HEK293 (cell line): Measurements from ENCODE around the gene SPRED2.
A peak's percentile ranks its signal among the peaks of the same experiment; 100 is the strongest.

Source experiments
- CTCF ChIA-PET: fragments of 350-600 bp; formaldehyde crosslinking; extraction: SDS; loops from one replicate; lab custom pipeline; 2021; ENCODE audit warnings: antibody characterized with exemption; lab: Yijun Ruan, JAX
- POLR2A ChIA-PET: fragments of 300-600 bp; formaldehyde crosslinking; extraction: SDS; loops from one replicate; lab custom pipeline; 2020; ENCODE audit warnings: antibody characterized with exemption, inconsistent platforms; lab: Yijun Ruan, JAX
- H3K27ac ChIP-seq: fragments of 200-500 bp; sonication (Bioruptor generic); 2 replicates; pipeline ENCODE4 v1.5.1; 2014; ENCODE audit warnings: low read depth, low read length, control low read depth, inconsistent platforms; ENCODE audit errors: extremely low read depth
- H3K36me3 ChIP-seq, 2 experiments: fragments of 200-500 bp in 1 of 2; sonication (Bioruptor generic) in 1 of 2; 1 replicate in 1 of 2; 2 replicates in 1 of 2; pipeline ENCODE4 v1.5.1; 2014 to 2017; ENCODE audit warnings: inconsistent platforms in 2 of 2, low read length in 2 of 2; ENCODE audit not compliant: control insufficient read depth in 2 of 2, insufficient read depth in 1 of 2
- H3K4me1 ChIP-seq: fragments of 200-500 bp; sonication (Bioruptor generic); 2 replicates; pipeline ENCODE4 v1.5.1; 2014; ENCODE audit warnings: mild to moderate bottlenecking, low read length, inconsistent platforms; ENCODE audit not compliant: control insufficient read depth, insufficient read depth
- H3K4me3 ChIP-seq: 2 replicates; pipeline ENCODE4 v1.5.1; 2011; ENCODE audit warnings: low read depth, mild to moderate bottlenecking, control low read depth, low read length, moderate library complexity
- H3K9me3 ChIP-seq: fragments of 200-500 bp; sonication (Bioruptor generic); 2 replicates; pipeline ENCODE4 v1.5.1; 2014; ENCODE audit warnings: low read depth, low read length, inconsistent platforms; ENCODE audit not compliant: control insufficient read depth, insufficient read depth
- GLIS1 ChIP-seq: fragments of 450-650 bp; formaldehyde crosslinking; IDR thresholded peaks from 2 replicates; pipeline ENCODE4 v1.5.1; 2016; ENCODE audit warnings: missing biosample characterization, missing genetic modification characterization
- GLIS2 ChIP-seq: fragments of 450-650 bp; formaldehyde crosslinking; IDR thresholded peaks from 2 replicates; pipeline ENCODE4 v1.5.1; 2016; ENCODE audit warnings: missing biosample characterization, missing genetic modification characterization
- KLF16 ChIP-seq: fragments of 450-650 bp; formaldehyde crosslinking; IDR thresholded peaks from 2 replicates; pipeline ENCODE4 v1.5.1; 2017; ENCODE audit warnings: missing biosample characterization, missing genetic modification characterization
- KLF8 ChIP-seq: fragments of 450-650 bp; formaldehyde crosslinking; IDR thresholded peaks from 2 replicates; pipeline ENCODE4 v1.5.1; 2016; ENCODE audit warnings: missing biosample characterization, missing genetic modification characterization
- MYNN ChIP-seq: fragments of 450-650 bp; formaldehyde crosslinking; IDR thresholded peaks from 2 replicates; pipeline ENCODE4 v1.5.1; 2016; ENCODE audit warnings: missing biosample characterization, missing genetic modification characterization, borderline replicate concordance
- YY1 ChIP-seq: fragments of 450-650 bp; formaldehyde crosslinking; IDR thresholded peaks from 2 replicates; pipeline ENCODE4 v1.5.1; 2018; ENCODE audit warnings: missing biosample characterization, missing genetic modification characterization
- ZFP69B ChIP-seq: fragments of 450-650 bp; formaldehyde crosslinking; IDR thresholded peaks from 2 replicates; pipeline ENCODE4 v1.5.1; 2016; ENCODE audit warnings: missing biosample characterization, missing genetic modification characterization
- ZIC2 ChIP-seq: fragments of 450-650 bp; formaldehyde crosslinking; IDR thresholded peaks from 2 replicates; pipeline ENCODE4 v1.5.1; 2016; ENCODE audit warnings: missing biosample characterization, missing genetic modification characterization
- ZNF112 ChIP-seq: fragments of 450-650 bp; formaldehyde crosslinking; IDR thresholded peaks from 2 replicates; pipeline ENCODE4 v1.5.0; 2017; ENCODE audit warnings: missing biosample characterization, missing genetic modification characterization
- ZNF133 ChIP-seq: fragments of 450-650 bp; formaldehyde crosslinking; IDR thresholded peaks from 2 replicates; pipeline ENCODE4 v1.5.1; 2016; ENCODE audit warnings: missing biosample characterization, missing genetic modification characterization
- ZNF274 ChIP-seq, 2 experiments: fragments of 200-500 bp in 1 of 2; fragments of 450-650 bp in 1 of 2; sonication (Bioruptor generic) in 1 of 2; formaldehyde crosslinking in 1 of 2; IDR thresholded peaks; 2 replicates each; pipeline versions ENCODE4 v1.5.1 to v1.6.1; 2014 to 2016; ENCODE audit warnings: borderline replicate concordance in 1 of 2, inconsistent platforms in 1 of 2, low read length in 1 of 2, missing biosample characterization in 1 of 2, missing genetic modification characterization in 1 of 2
- ZNF335 ChIP-seq: fragments of 450-650 bp; formaldehyde crosslinking; conservative IDR thresholded peaks from 2 replicates; pipeline ENCODE4 v1.5.1; 2016; ENCODE audit warnings: missing biosample characterization, missing genetic modification characterization
- ZNF404 ChIP-seq: fragments of 450-650 bp; formaldehyde crosslinking; IDR thresholded peaks from 2 replicates; pipeline ENCODE4 v1.5.1; 2017; ENCODE audit warnings: missing biosample characterization, missing genetic modification characterization
- ZNF48 ChIP-seq: fragments of 450-650 bp; formaldehyde crosslinking; IDR thresholded peaks from 2 replicates; pipeline ENCODE4 v1.5.1; 2016; ENCODE audit warnings: missing biosample characterization, missing genetic modification characterization
- ZNF529 ChIP-seq: fragments of 450-650 bp; formaldehyde crosslinking; IDR thresholded peaks from 2 replicates; pipeline ENCODE4 v1.5.1; 2017; ENCODE audit warnings: missing genetic modification characterization, missing biosample characterization; ENCODE audit not compliant: insufficient replicate concordance
- ZNF600 ChIP-seq: fragments of 450-650 bp; formaldehyde crosslinking; IDR thresholded peaks from 2 replicates; pipeline ENCODE4 v1.5.1; 2016; ENCODE audit warnings: missing biosample characterization, missing genetic modification characterization
- ZSCAN16 ChIP-seq: fragments of 450-650 bp; formaldehyde crosslinking; IDR thresholded peaks from 2 replicates; pipeline ENCODE4 v1.5.1; 2016; ENCODE audit warnings: missing biosample characterization, missing genetic modification characterization
- ZSCAN23 ChIP-seq: fragments of 450-650 bp; formaldehyde crosslinking; IDR thresholded peaks from 2 replicates; pipeline ENCODE4 v1.5.1; 2016; ENCODE audit warnings: missing biosample characterization, missing genetic modification characterization
- ZXDB ChIP-seq: fragments of 450-650 bp; formaldehyde crosslinking; IDR thresholded peaks from 2 replicates; pipeline ENCODE4 v1.5.1; 2016; ENCODE audit warnings: missing biosample characterization, missing genetic modification characterization
- TF ChIP-seq, protein P1 (sequence below): fragments of 450-650 bp; formaldehyde crosslinking; IDR thresholded peaks from 2 replicates; pipeline ENCODE4 v1.5.1; 2016; ENCODE audit warnings: missing biosample characterization, missing genetic modification characterization
- TF ChIP-seq, protein P2 (sequence below): fragments of 450-650 bp; formaldehyde crosslinking; IDR thresholded peaks from 2 replicates; pipeline ENCODE4 v1.5.1; 2016; ENCODE audit warnings: missing biosample characterization, missing genetic modification characterization
- TF ChIP-seq, protein P3 (sequence below): fragments of 450-650 bp; formaldehyde crosslinking; conservative IDR thresholded peaks from 2 replicates; pipeline ENCODE4 v1.5.1; 2016; ENCODE audit warnings: low read depth, missing biosample characterization, missing genetic modification characterization
- TF ChIP-seq, protein P4 (sequence below): fragments of 450-650 bp; formaldehyde crosslinking; optimal IDR thresholded peaks from 2 replicates; pipeline ENCODE3; 2016; ENCODE audit warnings: missing biosample characterization, mild to moderate bottlenecking, missing genetic modification characterization

SPRED2 gene

DNA sequence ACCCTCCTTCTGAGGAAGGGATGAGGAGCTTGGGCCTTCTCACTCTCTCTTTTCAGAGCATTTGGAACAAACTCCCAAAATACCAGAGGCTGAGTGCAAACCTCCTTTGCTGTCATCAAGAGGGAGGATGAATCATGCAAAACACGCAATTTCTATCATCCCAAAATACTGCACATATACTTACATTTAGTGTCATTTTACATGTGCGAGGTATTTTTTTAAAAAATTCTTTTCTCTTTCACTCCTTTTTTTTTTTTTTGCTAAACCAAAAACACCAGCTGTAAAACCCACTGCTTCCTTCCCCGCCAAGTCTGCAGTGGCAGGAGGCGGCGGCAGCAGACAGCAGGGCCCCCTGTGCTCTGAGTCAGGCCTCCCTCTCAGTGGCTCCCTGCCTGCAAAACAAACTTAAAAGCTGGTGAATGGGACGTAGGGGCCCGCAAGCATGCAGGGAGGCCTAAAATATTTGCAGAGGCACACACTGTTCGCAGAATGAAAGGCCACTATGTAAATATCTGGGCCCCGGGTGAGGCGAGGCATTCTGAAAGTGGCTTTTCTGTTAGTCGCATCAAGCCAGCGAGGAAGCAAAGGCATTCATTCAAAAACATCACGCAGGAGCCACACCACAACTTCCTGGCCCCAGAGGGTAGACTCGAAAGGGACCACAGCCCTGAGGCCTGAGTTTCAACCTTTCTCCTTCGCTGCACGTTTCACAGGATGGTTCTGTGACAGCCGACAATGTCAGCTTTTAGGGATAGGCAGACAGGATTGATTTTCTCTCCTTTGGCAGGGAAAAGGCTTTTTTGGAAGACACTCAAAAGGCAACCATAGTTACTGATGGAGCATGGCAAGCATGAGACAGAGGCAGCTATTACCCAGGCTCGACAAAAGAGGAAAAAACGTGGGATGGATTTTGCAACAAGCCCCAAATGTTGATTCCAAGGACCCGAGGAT is 131.4 kb downstream of the SPRED2 start:
- Histone ChIP-seq H3K4me3 (no peak overlapping the region), H3K9me3 (no peaks in the 10 kb centered on the region), H3K4me1 (peaks cover 12% of the 10 kb centered on the region), H3K27ac (peak overlapping the region; percentile 35; the same call in 1 of the 2 replicates), H3K36me3 (no peaks in the 10 kb centered on the region; a peak in 1 of 3 replicates)
- POLR2A ChIA-PET: no interaction called here
- TF ChIP-seq ZSCAN23 (tag by site-specific recombination): no peak
- no peak for TF ChIP-seq ZNF133
- no peak for TF ChIP-seq KLF8 (tag by site-specific recombination)
- peak; percentile 83 for TF ChIP-seq GLIS1 (tag by site-specific recombination)
- TF ChIP-seq YY1 (tag by site-specific recombination): no peak
- TF ChIP-seq ZNF600: 0 out of 2 replicates have a peak, but pooled peaks have one; percentile 13
- no peak for TF ChIP-seq ZNF404 (tag by site-specific recombination)
- no peak for TF ChIP-seq KLF16 (tag by site-specific recombination)
- no peak for TF ChIP-seq MYNN (tag by site-specific recombination)
- no peak for TF ChIP-seq ZNF48 (tag by site-specific recombination)
- no peak for TF ChIP-seq ZFP69B (tag by site-specific recombination)
- TF ChIP-seq, protein P1, sequence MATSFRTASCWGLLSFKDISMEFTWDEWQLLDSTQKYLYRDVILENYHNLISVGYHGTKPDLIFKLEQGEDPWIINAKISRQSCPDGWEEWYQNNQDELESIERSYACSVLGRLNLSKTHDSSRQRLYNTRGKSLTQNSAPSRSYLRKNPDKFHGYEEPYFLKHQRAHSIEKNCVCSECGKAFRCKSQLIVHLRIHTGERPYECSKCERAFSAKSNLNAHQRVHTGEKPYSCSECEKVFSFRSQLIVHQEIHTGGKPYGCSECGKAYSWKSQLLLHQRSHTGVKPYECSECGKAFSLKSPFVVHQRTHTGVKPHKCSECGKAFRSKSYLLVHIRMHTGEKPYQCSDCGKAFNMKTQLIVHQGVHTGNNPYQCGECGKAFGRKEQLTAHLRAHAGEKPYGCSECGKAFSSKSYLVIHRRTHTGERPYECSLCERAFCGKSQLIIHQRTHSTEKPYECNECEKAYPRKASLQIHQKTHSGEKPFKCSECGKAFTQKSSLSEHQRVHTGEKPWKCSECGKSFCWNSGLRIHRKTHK (tag by site-specific recombination): no peak
- TF ChIP-seq ZXDB (tag by site-specific recombination): no peak
- no peak for TF ChIP-seq ZNF529
- TF ChIP-seq ZNF335: 0 out of 2 replicates have a peak, but pooled peaks have one; percentile 23
- no peak for TF ChIP-seq ZNF112 (tag by site-specific recombination)
- TF ChIP-seq ZIC2 (tag by site-specific recombination): peak; percentile 93
- no peak for TF ChIP-seq GLIS2
- no peak for TF ChIP-seq ZSCAN16 (tag by site-specific recombination)
- TF ChIP-seq, protein P2, sequence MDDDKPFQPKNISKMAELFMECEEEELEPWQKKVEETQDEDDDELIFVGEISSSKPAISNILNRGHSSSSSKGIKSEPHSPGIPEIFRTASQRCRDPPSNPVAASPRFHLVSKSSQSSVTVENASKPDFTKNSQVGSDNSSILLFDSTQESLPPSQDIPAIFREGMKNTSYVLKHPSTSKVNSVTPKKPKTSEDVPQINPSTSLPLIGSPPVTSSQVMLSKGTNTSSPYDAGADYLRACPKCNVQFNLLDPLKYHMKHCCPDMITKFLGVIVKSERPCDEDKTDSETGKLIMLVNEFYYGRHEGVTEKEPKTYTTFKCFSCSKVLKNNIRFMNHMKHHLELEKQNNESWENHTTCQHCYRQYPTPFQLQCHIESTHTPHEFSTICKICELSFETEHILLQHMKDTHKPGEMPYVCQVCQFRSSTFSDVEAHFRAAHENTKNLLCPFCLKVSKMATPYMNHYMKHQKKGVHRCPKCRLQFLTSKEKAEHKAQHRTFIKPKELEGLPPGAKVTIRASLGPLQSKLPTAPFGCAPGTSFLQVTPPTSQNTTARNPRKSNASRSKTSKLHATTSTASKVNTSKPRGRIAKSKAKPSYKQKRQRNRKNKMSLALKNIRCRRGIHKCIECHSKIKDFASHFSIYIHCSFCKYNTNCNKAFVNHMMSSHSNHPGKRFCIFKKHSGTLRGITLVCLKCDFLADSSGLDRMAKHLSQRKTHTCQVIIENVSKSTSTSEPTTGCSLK (tag by site-specific recombination): no peak
- TF ChIP-seq, protein P3, sequence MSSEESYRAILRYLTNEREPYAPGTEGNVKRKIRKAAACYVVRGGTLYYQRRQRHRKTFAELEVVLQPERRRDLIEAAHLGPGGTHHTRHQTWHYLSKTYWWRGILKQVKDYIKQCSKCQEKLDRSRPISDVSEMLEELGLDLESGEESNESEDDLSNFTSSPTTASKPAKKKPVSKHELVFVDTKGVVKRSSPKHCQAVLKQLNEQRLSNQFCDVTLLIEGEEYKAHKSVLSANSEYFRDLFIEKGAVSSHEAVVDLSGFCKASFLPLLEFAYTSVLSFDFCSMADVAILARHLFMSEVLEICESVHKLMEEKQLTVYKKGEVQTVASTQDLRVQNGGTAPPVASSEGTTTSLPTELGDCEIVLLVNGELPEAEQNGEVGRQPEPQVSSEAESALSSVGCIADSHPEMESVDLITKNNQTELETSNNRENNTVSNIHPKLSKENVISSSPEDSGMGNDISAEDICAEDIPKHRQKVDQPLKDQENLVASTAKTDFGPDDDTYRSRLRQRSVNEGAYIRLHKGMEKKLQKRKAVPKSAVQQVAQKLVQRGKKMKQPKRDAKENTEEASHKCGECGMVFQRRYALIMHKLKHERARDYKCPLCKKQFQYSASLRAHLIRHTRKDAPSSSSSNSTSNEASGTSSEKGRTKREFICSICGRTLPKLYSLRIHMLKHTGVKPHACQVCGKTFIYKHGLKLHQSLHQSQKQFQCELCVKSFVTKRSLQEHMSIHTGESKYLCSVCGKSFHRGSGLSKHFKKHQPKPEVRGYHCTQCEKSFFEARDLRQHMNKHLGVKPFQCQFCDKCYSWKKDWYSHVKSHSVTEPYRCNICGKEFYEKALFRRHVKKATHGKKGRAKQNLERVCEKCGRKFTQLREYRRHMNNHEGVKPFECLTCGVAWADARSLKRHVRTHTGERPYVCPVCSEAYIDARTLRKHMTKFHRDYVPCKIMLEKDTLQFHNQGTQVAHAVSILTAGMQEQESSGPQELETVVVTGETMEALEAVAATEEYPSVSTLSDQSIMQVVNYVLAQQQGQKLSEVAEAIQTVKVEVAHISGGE (tag by site-specific recombination): no peak
- no peak for TF ChIP-seq ZNF274 (IDR thresholded peaks at IDR 0.05; ENCODE audit: low read length)
- no peak for TF ChIP-seq ZNF274 (tag by site-specific recombination; IDR thresholded peaks at IDR 0.05; ENCODE audit: borderline replicate concordance)
- TF ChIP-seq, protein P4, sequence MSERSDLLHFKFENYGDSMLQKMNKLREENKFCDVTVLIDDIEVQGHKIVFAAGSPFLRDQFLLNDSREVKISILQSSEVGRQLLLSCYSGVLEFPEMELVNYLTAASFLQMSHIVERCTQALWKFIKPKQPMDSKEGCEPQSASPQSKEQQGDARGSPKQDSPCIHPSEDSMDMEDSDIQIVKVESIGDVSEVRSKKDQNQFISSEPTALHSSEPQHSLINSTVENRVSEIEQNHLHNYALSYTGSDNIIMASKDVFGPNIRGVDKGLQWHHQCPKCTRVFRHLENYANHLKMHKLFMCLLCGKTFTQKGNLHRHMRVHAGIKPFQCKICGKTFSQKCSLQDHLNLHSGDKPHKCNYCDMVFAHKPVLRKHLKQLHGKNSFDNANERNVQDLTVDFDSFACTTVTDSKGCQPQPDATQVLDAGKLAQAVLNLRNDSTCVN: no peak
- CTCF ChIA-PET: interaction anchor here (0.8 kb wide), 1 partner anchor 36 kb away, joined by 3 read pairs; no protein-coding TSS in a partner anchor
